SK-N-MC (cell line): ENCODE results near the gene HAPSTR1.

Experiments used
- DNase-seq: peaks from one replicate; pipeline ENCODE4 v3.0.0-alpha.2; 2011; ENCODE audit warnings: low read depth, low spot score
- H3K27ac ChIP-seq: fragments of 200-600 bp; sonication (generic); 2 replicates; pipeline ENCODE4 v1.5.1; 2016; ENCODE audit warnings: mixed run types
- H3K36me3 ChIP-seq: fragments of 200-600 bp; sonication (generic); 2 replicates; pipeline ENCODE4 v1.6.1; 2017; ENCODE audit warnings: antibody characterized with exemption, low read length, mixed read lengths; ENCODE audit not compliant: insufficient read depth
- H3K4me3 ChIP-seq: fragments of 200-600 bp; sonication (generic); 2 replicates; pipeline ENCODE4 v1.5.1; 2016
- H3K9ac ChIP-seq: fragments of 200-600 bp; sonication (generic); 2 replicates; pipeline ENCODE4 v1.8.0; 2017; ENCODE audit warnings: mixed run types, mixed read lengths; ENCODE audit not compliant: insufficient read length
- H3K9me3 ChIP-seq: fragments of 200-600 bp; sonication (generic); 2 replicates; pipeline ENCODE4 v1.6.1; 2017; ENCODE audit warnings: low read depth, mild to moderate bottlenecking, antibody characterized with exemption, low read length, moderate library complexity, mixed read lengths
- EZH2 ChIP-seq: fragments of 200-600 bp; sonication (generic); IDR thresholded peaks from one replicate; pipeline ENCODE4 v1.6.1; 2017; ENCODE audit warnings: antibody characterized with exemption
- FOXP2 ChIP-seq: optimal IDR thresholded peaks from 2 replicates; pipeline ENCODE3; 2011; ENCODE audit warnings: mild to moderate bottlenecking, moderate library complexity; ENCODE audit not compliant: insufficient read depth; ENCODE audit errors: extremely low read length, control extremely low read depth
- POLR2AphosphoS5 ChIP-seq: IDR thresholded peaks from 2 replicates; pipeline ENCODE4 v1.6.1; 2012; ENCODE audit warnings: mild to moderate bottlenecking, low read depth, low read length, borderline replicate concordance

Gene HAPSTR1

GRCh38 chr16:9095656-9096397 lies 4.4 kb downstream of the HAPSTR1 start:
- Histone ChIP-seq H3K9ac (peak overlapping the region; percentile 92), H3K36me3 (peaks cover 80% of the 10 kb centered on the region), H3K4me3 (peak overlapping the region; percentile 95), H3K9me3 (no peaks in the 10 kb centered on the region), H3K27ac (no peak overlapping the region)
- TF ChIP-seq POLR2AphosphoS5 (no peak), FOXP2 (no peak), EZH2 (no peak)
- DNase-seq = no peak

- peak overlapping the region; percentile 4 for H3K9ac ChIP-seq
- no peak for DNase-seq
- no peaks in the 10 kb centered on the region for H3K9me3 ChIP-seq
- no peak overlapping the region for H3K27ac ChIP-seq
- H3K36me3 ChIP-seq = peaks cover 87% of the 10 kb centered on the region
- H3K4me3 ChIP-seq = peak overlapping the region; percentile 95; the same call in 1 of the 2 replicates
- no peak for TF ChIP-seq FOXP2
- TF ChIP-seq EZH2 = no peak
- TF ChIP-seq POLR2AphosphoS5 = no peak
Measured at GRCh38 chr16:9096416-9096952, 5.0 kb downstream of the HAPSTR1 start.

- TF ChIP-seq POLR2AphosphoS5 (no peak), EZH2 (no peak), FOXP2 (no peak)
- peak overlapping the region; percentile 53 for H3K27ac ChIP-seq
- peak overlapping the region; percentile 1 for H3K9ac ChIP-seq
Measured at GRCh38 chr16:9097266-9098219, 6.1 kb downstream of the HAPSTR1 start.

GRCh38 chr16:9098377-9099090 lies 7.1 kb downstream of the HAPSTR1 start:
- Histone ChIP-seq H3K9ac (no peak overlapping the region), H3K36me3 (peaks cover 98% of the 10 kb centered on the region), H3K4me3 (no peak overlapping the region), H3K9me3 (no peaks in the 10 kb centered on the region), H3K27ac (peak overlapping the region; percentile 16; the same call in 1 of the 2 replicates)
- TF ChIP-seq FOXP2 (no peak), POLR2AphosphoS5 (no peak), EZH2 (no peak)
- no peak for DNase-seq

More at GRCh38 chr16:9097266-9098219, 6.1 kb downstream of the HAPSTR1 start:
- no peak for DNase-seq
- no peaks in the 10 kb centered on the region for H3K9me3 ChIP-seq
- H3K36me3 ChIP-seq = peaks cover 98% of the 10 kb centered on the region
- no peak overlapping the region for H3K4me3 ChIP-seq

- Histone ChIP-seq H3K4me3 (no peak overlapping the region), H3K9ac (no peak overlapping the region), H3K9me3 (no peaks in the 10 kb centered on the region), H3K27ac (peak overlapping the region; percentile 10; the same call in 1 of the 2 replicates), H3K36me3 (peaks cover 98% of the 10 kb centered on the region)
- DNase-seq = no peak
- TF ChIP-seq EZH2 (no peak), POLR2AphosphoS5 (no peak), FOXP2 (no peak)
Measured at GRCh38 chr16:9099131-9099625, 7.7 kb downstream of the HAPSTR1 start.

- Histone ChIP-seq H3K4me3 (no peak overlapping the region), H3K36me3 (peaks cover 100% of the 10 kb centered on the region), H3K9me3 (no peaks in the 10 kb centered on the region), H3K9ac (no peak overlapping the region), H3K27ac (no peak overlapping the region)
- no peak for DNase-seq
- TF ChIP-seq FOXP2 (no peak), EZH2 (no peak), POLR2AphosphoS5 (no peak)
Measured at GRCh38 chr16:9102379-9102778, 10.9 kb downstream of the HAPSTR1 start.

GRCh38 chr16:9102943-9103342 lies 11.5 kb downstream of the HAPSTR1 start:
- no peak for DNase-seq
- Histone ChIP-seq H3K27ac (peak overlapping the region; percentile 1), H3K9ac (no peak overlapping the region), H3K36me3 (peaks cover 100% of the 10 kb centered on the region), H3K9me3 (no peaks in the 10 kb centered on the region), H3K4me3 (no peak overlapping the region)
- TF ChIP-seq FOXP2 (no peak), POLR2AphosphoS5 (no peak), EZH2 (no peak)

- H3K27ac ChIP-seq = no peak overlapping the region
- no peaks in the 10 kb centered on the region for H3K9me3 ChIP-seq
- peaks cover 99% of the 10 kb centered on the region for H3K36me3 ChIP-seq
- DNase-seq = no peak
- no peak for TF ChIP-seq EZH2
- no peak for TF ChIP-seq POLR2AphosphoS5
- TF ChIP-seq FOXP2 = no peak
- no peak overlapping the region for H3K9ac ChIP-seq
- H3K4me3 ChIP-seq = no peak overlapping the region
Measured at GRCh38 chr16:9103546-9103945, 12.1 kb downstream of the HAPSTR1 start.
